HL-60/S4 treated with retinoic acid at 250 ng/mL for 4 days and 3 days (cell line): ENCODE results near the gene CCDC188.

Experiments
- in situ Hi-C: fragments of 300-500 bp; cut with MboI; formaldehyde crosslinking; loops from 2 replicates; pipeline ENCODE4 v1.7.0; 2022; ENCODE audit warnings: low sequenced_read_pairs

Gene CCDC188

GRCh38 chr22:20150381-20151275, at the start of gene CCDC188:
Gene CCDC188 (minus strand): TSS chr22:20151055. CDS start chr22:20150986, 69 bp downstream.
- in situ Hi-C loops: loop anchor here (10.0 kb wide), 1 partner anchor 114 kb away; the partner anchor contains the start of gene RTN4R

- in situ Hi-C loops: no loop called here
Observed at GRCh38 chr22:20199906-20200305, 49.1 kb upstream of the CCDC188 start.

- in situ Hi-C loops: no loop called here
Observed at GRCh38 chr22:20199413-20199842, 48.6 kb upstream of the CCDC188 start.

- in situ Hi-C loops: no loop called here
Observed at GRCh38 chr22:20198557-20199319, 47.9 kb upstream of the CCDC188 start.

- in situ Hi-C loops: no loop called here
Observed at GRCh38 chr22:20197407-20198030, 46.7 kb upstream of the CCDC188 start.

- in situ Hi-C loops: no loop called here
Observed at GRCh38 chr22:20196094-20196842, 45.4 kb upstream of the CCDC188 start.

- in situ Hi-C loops: no loop called here
Observed at GRCh38 chr22:20194681-20195593, 44.1 kb upstream of the CCDC188 start.

- in situ Hi-C loops: no loop called here
Observed at GRCh38 chr22:20193761-20194494, 43.1 kb upstream of the CCDC188 start.

GRCh38 chr22:20192972-20193760, 42.3 kb upstream of the CCDC188 start:
- in situ Hi-C loops: no loop called here

- in situ Hi-C loops: no loop called here
Observed at GRCh38 chr22:20192293-20192971, 41.6 kb upstream of the CCDC188 start.

- in situ Hi-C loops: no loop called here
Observed at GRCh38 chr22:20191803-20192202, 40.9 kb upstream of the CCDC188 start.

- in situ Hi-C loops: no loop called here
Observed at GRCh38 chr22:20191000-20191515, 40.2 kb upstream of the CCDC188 start.

- in situ Hi-C loops: no loop called here
Observed at GRCh38 chr22:20188567-20188877, 37.7 kb upstream of the CCDC188 start.

GRCh38 chr22:20187777-20188566, 37.1 kb upstream of the CCDC188 start:
- in situ Hi-C loops: no loop called here

GRCh38 chr22:20186871-20187546, 36.2 kb upstream of the CCDC188 start:
- in situ Hi-C loops: no loop called here
